MG63 (cell line): ENCODE results near the gene RELB. TPM values are rescaled to one million over a fixed set of nuclear protein-coding genes. Genes with fewer than 3 reads are reported as not detected.
A peak's percentile ranks its signal among the peaks of the same experiment; 100 is the strongest.

Experiments used
- DNase-seq: peaks from one replicate; pipeline ENCODE4 v3.0.0-alpha.2; 2020
- H3K27me3 ChIP-seq: fragments of 250-450 bp; sonication (Bioruptor Pico); 2 replicates; pipeline ENCODE4 v1.5.1; 2020; ENCODE audit warnings: mild to moderate bottlenecking, moderate library complexity
- H3K36me3 ChIP-seq: fragments of 250-450 bp; sonication (Bioruptor Pico); 2 replicates; pipeline ENCODE4 v1.5.1; 2020; ENCODE audit warnings: mild to moderate bottlenecking, moderate library complexity
- H3K4me3 ChIP-seq: fragments of 250-450 bp; sonication (Bioruptor Pico); 2 replicates; pipeline ENCODE4 v1.5.1; 2020; ENCODE audit warnings: mild to moderate bottlenecking, moderate library complexity
- H3K9me3 ChIP-seq: fragments of 250-450 bp; sonication (Bioruptor Pico); 2 replicates; pipeline ENCODE4 v1.5.1; 2020; ENCODE audit warnings: mild to moderate bottlenecking, moderate library complexity
- total RNA-seq: library from RNA; depleted of rRNA; stranded (reverse); fragments of >200 nt; shearing (Covaris generic); gene quantifications from 2 replicates; pipeline ENCODE4 v1.2.3, GENCODE V29; 2014; ENCODE audit warnings: low replicate concordance

RELB gene
- total RNA-seq, 1 experiment from 2014 or later, result 8.5 TPM

- peaks cover 54% of the 10 kb centered on the region for H3K36me3 ChIP-seq
- H3K27me3 ChIP-seq, result no peaks in the 10 kb centered on the region
- no peaks in the 10 kb centered on the region for H3K9me3 ChIP-seq
- peak; percentile 93 for DNase-seq
- peak within 1 kb of the TSS; percentile 92 for H3K4me3 ChIP-seq
These were observed 37.9 kb downstream of the RELB start, which contains the start of gene CLASRP for GRCh38 chr19:45038931-45039893. Gene CLASRP, plus strand, starts transcription at chr19:45039045. Its CDS starts 1,168 bp downstream, at chr19:45040213.

DNA sequence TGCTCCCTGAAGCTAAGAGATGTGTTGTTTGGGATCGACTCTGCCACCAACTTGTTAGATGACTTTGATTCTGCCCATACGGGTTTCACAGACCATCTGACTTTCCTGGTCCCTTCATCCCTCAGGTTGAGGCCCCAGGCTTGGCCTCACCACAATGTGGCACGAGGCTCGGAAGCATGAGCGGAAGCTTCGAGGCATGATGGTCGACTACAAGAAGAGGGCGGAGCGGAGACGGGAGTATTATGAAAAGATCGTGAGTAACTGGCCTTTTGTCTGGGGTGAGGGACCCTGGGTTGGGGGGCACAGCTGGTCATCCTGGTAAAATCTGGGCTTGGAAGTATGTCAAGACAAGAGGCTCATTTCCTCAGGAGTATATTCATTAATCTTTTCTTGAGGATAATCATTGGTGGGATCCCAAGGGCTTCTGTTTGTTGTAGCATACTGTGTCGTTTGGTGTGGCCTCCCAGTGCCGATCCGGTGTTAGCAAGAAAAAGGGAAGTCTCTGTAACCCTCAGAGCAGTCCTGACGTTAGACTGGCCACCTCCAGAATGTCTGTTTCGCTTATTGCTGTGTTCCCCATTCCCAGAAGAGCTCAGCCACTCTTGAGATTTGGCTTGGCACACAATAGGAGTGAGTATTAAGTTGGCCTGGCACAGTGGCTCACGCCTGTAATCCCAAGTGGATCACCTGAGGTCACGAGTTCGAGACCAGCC, 39.0 kb downstream of the RELB start:
- Histone ChIP-seq H3K4me3 (peak overlapping the region; percentile 92), H3K36me3 (peaks cover 60% of the 10 kb centered on the region), H3K9me3 (no peaks in the 10 kb centered on the region), H3K27me3 (no peaks in the 10 kb centered on the region)
- no peak for DNase-seq

- H3K27me3 ChIP-seq, result no peaks in the 10 kb centered on the region
- no peaks in the 10 kb centered on the region for H3K9me3 ChIP-seq
- DNase-seq, result no peak
- H3K4me3 ChIP-seq, result no peak overlapping the region
- peaks cover 64% of the 10 kb centered on the region for H3K36me3 ChIP-seq
These were observed 39.9 kb downstream of the RELB start for GRCh38 chr19:45041125-45041524.

GRCh38 chr19:45045671-45046353, 44.5 kb downstream of the RELB start:
- peaks cover 73% of the 10 kb centered on the region for H3K36me3 ChIP-seq
- H3K27me3 ChIP-seq, result no peaks in the 10 kb centered on the region
- H3K9me3 ChIP-seq, result no peaks in the 10 kb centered on the region
- DNase-seq, result no peak
- H3K4me3 ChIP-seq, result no peak overlapping the region

DNA sequence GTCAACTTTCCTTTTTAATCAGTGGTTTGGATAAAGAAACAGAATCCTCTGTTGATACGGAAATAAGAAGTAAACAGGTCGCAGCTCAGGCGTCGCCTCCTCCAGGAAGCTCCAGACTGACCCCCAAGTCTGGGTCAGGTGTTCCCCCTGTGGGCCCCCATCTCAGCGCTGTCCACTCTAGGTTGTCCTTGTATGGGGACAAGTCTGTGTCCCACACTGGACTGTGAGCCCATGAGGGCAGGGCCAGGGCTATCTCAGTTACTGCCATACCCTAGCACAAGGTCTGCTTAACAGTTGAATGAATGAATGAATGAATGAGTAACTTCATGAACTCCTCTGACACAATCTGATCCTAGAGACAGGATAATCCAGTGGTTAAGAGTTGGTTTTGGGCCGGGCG, 45.1 kb downstream of the RELB start:
- Histone ChIP-seq H3K27me3 (no peaks in the 10 kb centered on the region), H3K4me3 (no peak overlapping the region), H3K36me3 (peaks cover 73% of the 10 kb centered on the region), H3K9me3 (no peaks in the 10 kb centered on the region)
- no peak for DNase-seq

- DNase-seq, result no peak
- Histone ChIP-seq H3K4me3 (no peak overlapping the region), H3K27me3 (no peaks in the 10 kb centered on the region), H3K36me3 (peaks cover 71% of the 10 kb centered on the region), H3K9me3 (no peaks in the 10 kb centered on the region)
These were observed 46.0 kb downstream of the RELB start for GRCh38 chr19:45047188-45047797.

- Histone ChIP-seq H3K4me3 (no peak overlapping the region), H3K36me3 (peaks cover 75% of the 10 kb centered on the region)
- DNase-seq, result no peak
These were observed 47.9 kb downstream of the RELB start for GRCh38 chr19:45049073-45049736.

GRCh38 chr19:45050036-45050435, 48.8 kb downstream of the RELB start:
- DNase-seq, result no peak
- Histone ChIP-seq H3K36me3 (peaks cover 75% of the 10 kb centered on the region), H3K4me3 (no peak overlapping the region), H3K27me3 (no peaks in the 10 kb centered on the region), H3K9me3 (no peaks in the 10 kb centered on the region)

More at GRCh38 chr19:45049073-45049736, 47.9 kb downstream of the RELB start:
- Histone ChIP-seq H3K9me3 (no peaks in the 10 kb centered on the region), H3K27me3 (no peaks in the 10 kb centered on the region)

GRCh38 chr19:45051929-45052579, 50.8 kb downstream of the RELB start:
- Histone ChIP-seq H3K4me3 (no peak overlapping the region), H3K27me3 (no peaks in the 10 kb centered on the region), H3K9me3 (no peaks in the 10 kb centered on the region), H3K36me3 (peaks cover 75% of the 10 kb centered on the region)
- DNase-seq, result no peak

GRCh38 chr19:45056831-45057230, 55.6 kb downstream of the RELB start:
- no peaks in the 10 kb centered on the region for H3K27me3 ChIP-seq
- no peaks in the 10 kb centered on the region for H3K9me3 ChIP-seq
- no peak for DNase-seq
- no peak overlapping the region for H3K4me3 ChIP-seq
- H3K36me3 ChIP-seq, result peaks cover 96% of the 10 kb centered on the region

- Histone ChIP-seq H3K9me3 (no peaks in the 10 kb centered on the region), H3K4me3 (no peak overlapping the region), H3K36me3 (peaks cover 98% of the 10 kb centered on the region), H3K27me3 (no peaks in the 10 kb centered on the region)
- no peak for DNase-seq
These were observed 56.2 kb downstream of the RELB start for GRCh38 chr19:45057444-45057843.

GRCh38 chr19:45058622-45059159, 57.4 kb downstream of the RELB start:
- Histone ChIP-seq H3K4me3 (no peak overlapping the region), H3K9me3 (no peaks in the 10 kb centered on the region), H3K36me3 (peaks cover 96% of the 10 kb centered on the region), H3K27me3 (no peaks in the 10 kb centered on the region)
- DNase-seq, result no peak

GRCh38 chr19:45059258-45059965, 58.1 kb downstream of the RELB start:
- Histone ChIP-seq H3K4me3 (no peak overlapping the region), H3K27me3 (no peaks in the 10 kb centered on the region), H3K36me3 (peaks cover 91% of the 10 kb centered on the region), H3K9me3 (no peaks in the 10 kb centered on the region)
- peak; percentile 67 for DNase-seq

DNA sequence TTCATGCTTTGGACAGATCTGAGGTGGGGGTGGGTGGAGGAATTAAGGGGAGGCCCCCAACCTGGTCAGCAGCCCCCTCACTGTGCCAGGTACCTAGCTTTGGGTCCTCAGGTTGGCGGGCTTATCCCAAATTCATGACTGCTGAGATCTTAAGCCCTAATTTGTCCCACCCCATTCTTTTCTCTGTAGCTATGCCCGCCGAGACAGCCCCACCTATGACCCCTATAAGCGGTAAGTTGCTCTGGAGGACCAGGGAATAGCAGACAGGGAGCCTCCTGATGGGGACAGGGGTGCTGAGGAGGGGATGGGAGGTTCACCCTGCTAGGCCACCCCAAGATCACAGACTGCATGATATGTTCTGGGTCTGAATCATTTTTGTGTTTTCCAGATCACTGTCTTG, 60.7 kb downstream of the RELB start:
- Histone ChIP-seq H3K36me3 (peaks cover 81% of the 10 kb centered on the region), H3K4me3 (no peak overlapping the region), H3K9me3 (no peaks in the 10 kb centered on the region), H3K27me3 (no peaks in the 10 kb centered on the region)
- DNase-seq, result no peak
